Right atrium auricular region (tissue), 2 donors: Measurements from ENCODE around the gene CSK. TPM values are rescaled to one million over a fixed set of nuclear protein-coding genes. Genes with fewer than 3 reads are reported as not detected.
A peak's percentile ranks its signal among the peaks of the same experiment; 100 is the strongest.
"Not testable (repeated sequence)": the region's sequence is repeated elsewhere in the genome, so short reads cannot be mapped to it uniquely, and the experiment has no call there.

Experiments
- DNase-seq: peaks from one replicate; pipeline ENCODE4 v3.0.0-alpha.2; 2019; ENCODE audit warnings: low spot score
- H3K27ac ChIP-seq, 2 donors: fragments of 200-600 bp; sonication (generic); 1 replicate in 1 of 2; 2 replicates in 1 of 2; pipeline ENCODE4 v1.5.1; 2016 to 2019
- H3K27me3 ChIP-seq, 2 donors: fragments of 200-600 bp; sonication (generic); one replicate each; pipeline versions ENCODE4 v1.5.1 to v1.6.0; 2017 to 2019
- H3K36me3 ChIP-seq: fragments of 200-600 bp; sonication (generic); one replicate; pipeline ENCODE4 v1.5.1; 2016
- H3K4me1 ChIP-seq, 2 donors: fragments of 200-600 bp; sonication (generic); one replicate each; pipeline versions ENCODE4 v1.5.1 to v1.6.0; 2017 to 2019
- H3K4me3 ChIP-seq, 2 donors: fragments of 200-600 bp; sonication (generic); 1 replicate in 1 of 2; 2 replicates in 1 of 2; pipeline ENCODE4 v1.5.1; 2017 to 2019; ENCODE audit warnings: mild to moderate bottlenecking in 1 of 2, moderate library complexity in 1 of 2
- H3K9me3 ChIP-seq, 2 donors: fragments of 200-600 bp; sonication (generic); one replicate each; pipeline ENCODE4 v1.5.1; 2019
- CTCF ChIP-seq, 2 donors: fragments of 200-600 bp; sonication (generic); IDR thresholded peaks; one replicate each; pipeline ENCODE4 v1.5.1; 2019; ENCODE audit warnings: antibody characterized with exemption in 2 of 2
- total RNA-seq, 2 donors: library from RNA; depleted of rRNA; stranded (reverse); fragments of >200 nt; gene quantifications; one replicate each; pipeline ENCODE4 v1.1.0, GENCODE V29; 2016

The CSK gene
- total RNA-seq: 10 to 100 TPM; 25.6 to 26.8 TPM

GRCh38 chr15:74781431-74782258 lies at the start of gene CSK:
Gene CSK (plus strand): TSS chr15:74782080. CDS start chr15:74798298, 16,218 bp downstream.
- H3K9me3 ChIP-seq: no peaks in the 10 kb centered on the region
- no peak for DNase-seq
- H3K27ac ChIP-seq: peak within 1 kb of the TSS; percentile 91 to 92
- peak within 1 kb of the TSS; percentile 69 to 80 for H3K4me3 ChIP-seq
- TF ChIP-seq CTCF (IDR thresholded peaks at IDR 0.05): peak; percentile 57 to 64
- H3K36me3 ChIP-seq: no peaks in the 10 kb centered on the region
- H3K27me3 ChIP-seq: no peaks in the 10 kb centered on the region
- H3K4me1 ChIP-seq: peaks cover 0 to 77% of the 10 kb centered on the region in 2 donors

- DNase-seq: no peak
- no peak for TF ChIP-seq CTCF (IDR thresholded peaks at IDR 0.05)
- H3K4me3 ChIP-seq: no peak overlapping the region
- no peak overlapping the region for H3K27ac ChIP-seq
- no peaks in the 10 kb centered on the region for H3K9me3 ChIP-seq
- H3K4me1 ChIP-seq: no peaks in the 10 kb centered on the region
- no peaks in the 10 kb centered on the region for H3K36me3 ChIP-seq
- H3K27me3 ChIP-seq: no peaks in the 10 kb centered on the region
These were observed 49.0 kb upstream of the CSK start for GRCh38 chr15:74732846-74733245.

GRCh38 chr15:74733269-74733668 lies 48.6 kb upstream of the CSK start:
- TF ChIP-seq CTCF (IDR thresholded peaks at IDR 0.05): no peak
- DNase-seq: no peak
- Histone ChIP-seq H3K36me3 (no peaks in the 10 kb centered on the region), H3K4me3 (no peak overlapping the region), H3K9me3 (no peaks in the 10 kb centered on the region), H3K27me3 (no peaks in the 10 kb centered on the region), H3K4me1 (no peaks in the 10 kb centered on the region), H3K27ac (no peak overlapping the region)

- Histone ChIP-seq H3K9me3 (no peaks in the 10 kb centered on the region), H3K4me3 (no peak overlapping the region), H3K4me1 (no peaks in the 10 kb centered on the region), H3K36me3 (no peaks in the 10 kb centered on the region), H3K27ac (no peak overlapping the region), H3K27me3 (no peaks in the 10 kb centered on the region)
- TF ChIP-seq CTCF (IDR thresholded peaks at IDR 0.05): no peak
- no peak for DNase-seq
These were observed 46.6 kb upstream of the CSK start for GRCh38 chr15:74735305-74735704.

GRCh38 chr15:74738239-74738638 lies 43.6 kb upstream of the CSK start:
- H3K36me3 ChIP-seq, H3K9me3 ChIP-seq, H3K4me3 ChIP-seq, H3K27ac ChIP-seq, DNase-seq, H3K27me3 ChIP-seq, H3K4me1 ChIP-seq: not testable (repeated sequence)

GRCh38 chr15:74742422-74742821 lies 39.5 kb upstream of the CSK start:
- no peak overlapping the region for H3K27ac ChIP-seq
- no peaks in the 10 kb centered on the region for H3K36me3 ChIP-seq
- no peaks in the 10 kb centered on the region for H3K27me3 ChIP-seq
- no peak for TF ChIP-seq CTCF (IDR thresholded peaks at IDR 0.05)
- H3K4me1 ChIP-seq: no peaks in the 10 kb centered on the region
- peaks cover 0 to 6% of the 10 kb centered on the region in 2 donors for H3K9me3 ChIP-seq
- H3K4me3 ChIP-seq: no peak overlapping the region
- DNase-seq: no peak
